Heart right ventricle (tissue), 16 donors: Measurements from ENCODE around the gene FCSK. TPM values are rescaled to one million over a fixed set of nuclear protein-coding genes. Genes with fewer than 3 reads are reported as not detected.

Experiments
- ATAC-seq, 8 donors: fragments of 200-7000 bp; cut with Tn5 transposase; one replicate each; pipeline ENCODE4 v1.9.1; 2020; ENCODE audit warnings: mild to moderate bottlenecking in 8 of 8, moderate library complexity in 8 of 8, moderate number of reproducible peaks in 1 of 8
- DNase-seq, 2 donors: peaks; one replicate each; pipeline ENCODE4 v3.0.0-alpha.2; 2020
- H3K27ac ChIP-seq, 10 donors: fragments of 200-600 bp; sonication (generic) in 2 of 10; one replicate each; pipeline versions ENCODE4 v1.5.0 to v1.8.0; 2020 to 2022; ENCODE audit warnings: mild to moderate bottlenecking in 3 of 10
- H3K27me3 ChIP-seq, 7 donors: fragments of 200-600 bp; one replicate each; pipeline ENCODE4 v1.8.0; 2021 to 2022; ENCODE audit warnings: mild to moderate bottlenecking in 2 of 7
- H3K36me3 ChIP-seq, 9 donors: fragments of 200-600 bp; sonication (generic) in 1 of 9; one replicate each; pipeline versions ENCODE4 v1.5.0 to v1.8.0; 2020 to 2022; ENCODE audit warnings: mild to moderate bottlenecking in 2 of 9
- H3K4me1 ChIP-seq, 9 donors: fragments of 200-600 bp; sonication (generic) in 1 of 9; one replicate each; pipeline versions ENCODE4 v1.5.0 to v1.8.0; 2020 to 2022; ENCODE audit warnings: mild to moderate bottlenecking in 4 of 9
- H3K4me3 ChIP-seq, 10 donors: fragments of 200-600 bp; sonication (generic) in 2 of 10; one replicate each; pipeline versions ENCODE4 v1.5.0 to v1.8.0; 2020 to 2022; ENCODE audit warnings: mild to moderate bottlenecking in 7 of 10, moderate library complexity in 2 of 10
- H3K9me3 ChIP-seq, 11 donors: fragments of 200-600 bp in 10 of 11; sonication (generic) in 2 of 11; one replicate each; pipeline versions ENCODE4 v1.5.0 to v1.8.0; 2013 to 2022; ENCODE audit warnings: mild to moderate bottlenecking in 2 of 11, control low read depth in 1 of 11, moderate library complexity in 1 of 11
- CTCF ChIP-seq, 9 donors: fragments of 200-600 bp; sonication (generic) in 2 of 9; IDR thresholded peaks; one replicate each; pipeline versions ENCODE4 v1.5.0 to v1.8.0; 2021 to 2022; ENCODE audit warnings: antibody characterized with exemption in 9 of 9, mild to moderate bottlenecking in 5 of 9, moderate library complexity in 1 of 9
- WGBS, 2 donors: extraction: QIAGEN DNeasy Blood & Tissue Kit; methylation state at CpG; one replicate each; pipeline ENCODE4 v1.1.7; 2013; ENCODE audit warnings: inconsistent platforms in 1 of 2; 5-methylcytosine and 5-hydroxymethylcytosine counted together
- intact Hi-C, 10 donors: fragments of 100-400 bp; cut with DNase I; formaldehyde crosslinking; loops; one replicate each; pipeline versions ENCODE4 v1.11.1 to v1.14.2; 2022
- polyA plus RNA-seq, 2 donors: library from polyadenylated mRNA; stranded (reverse); fragments of 200-250 nt; gene quantifications; one replicate each; pipeline ENCODE4 v1.2.3, GENCODE V29; 2013
- total RNA-seq, 10 donors: library from RNA; stranded (reverse); fragmentation: NEBNext Ultra II Directional in 3 of 10; extraction: Animal tissue kit (Norgen Biotek cat#: 25700) in 3 of 10; gene quantifications; one replicate each; pipeline versions ENCODE4 v1.2.1 to v1.2.4, GENCODE V29; 2021 to 2023
- donor health status: Arrhythmogenic right ventricular cardiomyopathy.
- donor health status: ischemic (EF 13 %, LVEDD 7.1; RV severe dilation, severe dysfunction).
- donor health status: healthy with polysubstance abuse.
- donor health status: DM: no; HTN: yes; CAD: no.
- donor health status: DM: no; HTN: no; CAD: no.
- donor health status: ischemic (EF 25% LVEDD 6.9; RV normal size, moderate dysfunction).
- donor health status: ischemic (EF 25% LVEDD 5.7; RV mildly dilated, moderate dysfunction).
- donor health status: healthy.
- donor health status: DM: yes; HTN: yes; CAD: no.
- donor health status: Ischemic cardiomyopathy.
- donor health status: ischemic (EF 35%, LVEDD 5.7; RV mildly dilated, moderate dysfunction).
- donor health status: nonischemic (EF 11% LVEDD 7.7; RV severe dilation, severe dysfunction).
- donor health status: DM: yes; HTN: yes; CAD: no.
- donor health status: PGD.
- donor health status: ischemic (EF 29% LVEDD 5.4; RV normal size, mild dysfunction).
- donor health status: nonischemic (EF 23%, LVEDD 6.1; RV moderate dilation, normal function).

The FCSK gene
- total and polyA plus RNA-seq, 12 donors, result 6.3 to 15.4 (median 9.0) TPM

GRCh38 chr16:70512456-70512855 lies 58.1 kb downstream of the FCSK start:
- Histone ChIP-seq H3K4me3 (no peak overlapping the region), H3K27me3 (no peaks in the 10 kb centered on the region), H3K9me3 (no peaks in the 10 kb centered on the region), H3K4me1 (peaks cover 0 to 8% (median 0%) of the 10 kb centered on the region in 9 donors), H3K27ac (no peak overlapping the region), H3K36me3 (peaks cover 0 to 100% (median 88%) of the 10 kb centered on the region in 9 donors)
- intact Hi-C loops, result no loop called here
- ATAC-seq (no peak), DNase-seq (no peak)
- no peak for TF ChIP-seq CTCF (IDR thresholded peaks at IDR 0.05)
- WGBS, 2 donors, result 84 to 91% methylated on average over 5 of the region's 5 CpGs

GRCh38 chr16:70520612-70521297 lies 66.4 kb downstream of the FCSK start:
- H3K9me3 ChIP-seq, result no peaks in the 10 kb centered on the region
- H3K27me3 ChIP-seq, result no peaks in the 10 kb centered on the region
- H3K27ac ChIP-seq, result peak overlapping the region in 1 of 10 donors; percentile 59
- intact Hi-C loops, result loop anchor here in 6 of 10 donors (5.0 to 10.0 kb wide), 4 partner anchors 136 to 254 kb away; no protein-coding TSS in a partner anchor
- DNase-seq (no peak), ATAC-seq (no peak)
- H3K36me3 ChIP-seq, result peaks cover 0 to 41% (median 24%) of the 10 kb centered on the region in 9 donors
- H3K4me3 ChIP-seq, result no peak overlapping the region
- peaks cover 7 to 33% (median 23%) of the 10 kb centered on the region in 9 donors for H3K4me1 ChIP-seq
- WGBS, 2 donors, result 87% methylated on average over 8 of the region's 8 CpGs
- no peak for TF ChIP-seq CTCF (IDR thresholded peaks at IDR 0.05)

- ATAC-seq, result no peak
- H3K4me3 ChIP-seq, result peak overlapping the region; percentile 66 to 98 (median 83)
- H3K4me1 ChIP-seq, result peaks cover 7 to 50% (median 39%) of the 10 kb centered on the region in 9 donors
- intact Hi-C loops, result loop anchor here in 6 of 10 donors (5.0 to 10.0 kb wide), 4 partner anchors 138 to 252 kb away; no protein-coding TSS in a partner anchor
- H3K36me3 ChIP-seq, result peaks cover 0 to 41% (median 8%) of the 10 kb centered on the region in 9 donors
- DNase-seq, result no peak
- WGBS, 2 donors, result 47 to 51% methylated on average over 18 of the region's 18 CpGs
- H3K27me3 ChIP-seq, result no peaks in the 10 kb centered on the region
- no peaks in the 10 kb centered on the region for H3K9me3 ChIP-seq
- peak overlapping the region in 9 of 10 donors; percentile 84 to 94 (median 88) for H3K27ac ChIP-seq
- TF ChIP-seq CTCF (IDR thresholded peaks at IDR 0.05), result no peak
Observed at GRCh38 chr16:70522216-70523075, 68.1 kb downstream of the FCSK start.

- no peak for TF ChIP-seq CTCF (IDR thresholded peaks at IDR 0.05)
- intact Hi-C loops, result loop anchor here in 6 of 10 donors (5.0 to 10.0 kb wide), 4 partner anchors 138 to 252 kb away; no protein-coding TSS in a partner anchor
- H3K27ac ChIP-seq, result peak within 1 kb of the TSS; percentile 77 to 94 (median 88)
- H3K27me3 ChIP-seq, result no peaks in the 10 kb centered on the region
- H3K4me1 ChIP-seq, result peaks cover 7 to 56% (median 43%) of the 10 kb centered on the region in 9 donors
- H3K9me3 ChIP-seq, result no peaks in the 10 kb centered on the region
- peak within 1 kb of the TSS; percentile 66 to 98 (median 83) for H3K4me3 ChIP-seq
- 0% methylated on average over 36 of the region's 36 CpGs for WGBS, 2 donors
- H3K36me3 ChIP-seq, result peaks cover 0 to 41% (median 7%) of the 10 kb centered on the region in 9 donors
- DNase-seq (peak; percentile 87 to 91), ATAC-seq (peak; percentile 91 to 96 (median 94))
Observed at GRCh38 chr16:70523076-70523742, 68.8 kb downstream of the FCSK start, which contains the start of gene COG4. Gene COG4 (minus strand): TSS chr16:70523554. CDS start chr16:70523543, 11 bp downstream.
